ENCODE results near the gene IL13RA1.

- TF ChIP-seq CTCF (IDR thresholded peaks at IDR 0.05; ENCODE audit: low read length), result peak; percentile 59
- TF ChIP-seq EZH2 (IDR thresholded peaks at IDR 0.05; ENCODE audit: borderline replicate concordance, low read length), result no peak
Measured at GRCh38 chrX:118807151-118808017, 80.0 kb downstream of the IL13RA1 start.

Measured in OCI-LY1 (cell line).